Esophagus (tissue), 2 donors: ENCODE results near the gene STARD13. TPM values are rescaled to one million over a fixed set of nuclear protein-coding genes. Genes with fewer than 3 reads are reported as not detected.

Source experiments
- H3K27ac ChIP-seq, 2 donors: one replicate each; pipeline ENCODE4 v1.5.1; 2013; ENCODE audit warnings: low read depth in 2 of 2, mild to moderate bottlenecking in 2 of 2, inconsistent platforms in 1 of 2, low read length in 1 of 2, moderate library complexity in 1 of 2
- H3K27me3 ChIP-seq, 2 donors: one replicate each; pipeline ENCODE4 v1.6.1; 2013; ENCODE audit warnings: low read length in 2 of 2, control low read depth in 1 of 2, mild to moderate bottlenecking in 1 of 2; ENCODE audit not compliant: insufficient read depth in 2 of 2, control insufficient read depth in 1 of 2
- H3K36me3 ChIP-seq, 2 donors: one replicate each; pipeline ENCODE4 v1.6.1; 2013; ENCODE audit warnings: low read length in 1 of 2; ENCODE audit not compliant: control insufficient read depth in 2 of 2, insufficient read depth in 2 of 2
- H3K4me1 ChIP-seq, 2 donors: one replicate each; pipeline ENCODE4 v1.6.1; 2013; ENCODE audit warnings: low read length in 1 of 2; ENCODE audit not compliant: control insufficient read depth in 2 of 2, insufficient read depth in 2 of 2
- H3K4me3 ChIP-seq, 2 donors: one replicate each; pipeline ENCODE4 v1.5.1; 2013; ENCODE audit warnings: low read length in 2 of 2, mild to moderate bottlenecking in 2 of 2, low read depth in 1 of 2, moderate library complexity in 1 of 2
- H3K9me3 ChIP-seq, 2 donors: one replicate each; pipeline ENCODE4 v1.6.1; 2013; ENCODE audit warnings: mild to moderate bottlenecking in 2 of 2, low read depth in 1 of 2, low read length in 1 of 2, moderate library complexity in 1 of 2; ENCODE audit not compliant: control insufficient read depth in 2 of 2, insufficient read depth in 1 of 2
- WGBS, 2 donors: extraction: QIAGEN DNeasy Blood & Tissue Kit; methylation state at CpG; one replicate each; pipeline ENCODE4 v1.1.7; 2013; 5-methylcytosine and 5-hydroxymethylcytosine counted together
- polyA plus RNA-seq, 2 donors: library from polyadenylated mRNA; stranded (reverse); fragments of 200-250 nt; gene quantifications; one replicate each; pipeline ENCODE4 v1.2.3, GENCODE V29; 2013
- donor health status: healthy with polysubstance abuse.
- donor health status: Bipolar disorder and iron deficiency.

STARD13 gene
- polyA plus RNA-seq, 2 donors: 1.6 to 3.0 TPM

DNA sequence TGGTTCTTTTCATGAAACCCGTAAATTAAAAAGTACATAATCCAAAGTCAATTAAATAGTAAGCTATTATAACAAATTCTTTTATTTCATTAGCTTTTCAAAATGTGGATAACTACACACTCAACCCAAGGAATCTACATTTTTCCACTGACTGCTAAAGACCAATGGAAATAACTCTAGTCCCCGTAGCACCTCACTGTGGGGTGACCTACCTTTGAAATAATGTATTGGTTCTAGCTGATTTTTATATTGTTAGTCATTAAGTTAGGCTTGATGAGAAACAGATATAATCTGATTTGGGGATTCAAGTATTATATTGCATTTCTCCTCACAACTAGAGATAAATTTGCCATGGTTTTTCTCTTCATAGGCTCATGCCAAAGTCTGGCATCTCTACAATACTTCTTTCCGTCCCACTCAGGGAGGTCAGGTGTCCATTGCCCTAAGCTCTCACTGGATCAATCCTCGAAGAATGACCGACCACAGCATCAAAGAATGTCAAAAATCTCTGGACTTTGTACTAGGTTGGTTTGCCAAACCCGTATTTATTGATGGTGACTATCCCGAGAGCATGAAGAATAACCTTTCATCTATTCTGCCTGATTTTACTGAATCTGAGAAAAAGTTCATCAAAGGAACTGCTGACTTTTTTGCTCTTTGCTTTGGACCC, 232.0 kb downstream of the STARD13 start:
- no peaks in the 10 kb centered on the region for H3K36me3 ChIP-seq
- H3K4me3 ChIP-seq: no peak overlapping the region
- H3K4me1 ChIP-seq: no peaks in the 10 kb centered on the region
- H3K9me3 ChIP-seq: no peaks in the 10 kb centered on the region
- no peak overlapping the region for H3K27ac ChIP-seq
- 74 to 83% methylated on average over 7 of the region's 7 CpGs for WGBS, 2 donors
- no peaks in the 10 kb centered on the region for H3K27me3 ChIP-seq
